HG03354 (cell line): Measurements from ENCODE around the gene REXO1.

Source experiments
- ATAC-seq: cut with Tn5 transposase; IDR thresholded peaks from one replicate; pipeline ENCODE4 v1.9.1; 2021; ENCODE audit warnings: mild to moderate bottlenecking; ENCODE audit not compliant: unreplicated experiment, poor library complexity, severe bottlenecking

REXO1 gene

GRCh38 chr19:1818549-1819195 is 29.6 kb downstream of the REXO1 start:
- ATAC-seq: no peak

DNA sequence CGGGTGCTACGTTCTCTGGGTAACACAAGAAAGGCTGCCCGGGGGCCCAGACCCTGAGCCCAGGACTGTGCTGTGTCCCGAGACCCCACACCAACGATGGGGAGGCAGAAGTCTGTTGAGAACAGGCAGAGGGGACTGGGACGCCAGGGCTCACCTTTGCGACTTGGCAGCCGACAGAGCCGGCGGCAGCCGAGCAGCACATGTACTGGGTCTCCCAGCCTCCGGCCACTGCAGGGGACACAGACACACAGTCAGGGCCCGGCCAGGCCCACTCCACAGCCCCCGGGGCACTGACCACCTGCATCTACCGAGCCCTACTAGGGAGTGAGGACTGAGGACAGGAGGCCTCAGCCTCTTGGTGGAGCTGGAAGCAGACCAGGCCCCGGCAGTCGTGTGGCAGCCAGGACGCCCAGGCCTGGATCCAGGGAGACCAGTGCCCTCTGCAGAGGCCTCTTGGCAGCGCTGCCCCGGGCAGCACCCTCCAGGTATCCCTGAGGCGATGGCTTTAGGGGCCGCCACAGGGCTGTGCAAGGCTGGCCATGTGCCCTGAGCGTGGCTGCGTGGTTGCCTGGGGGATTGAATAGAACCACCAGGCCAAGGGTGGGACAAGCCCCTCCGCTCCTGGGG is 30.6 kb downstream of the REXO1 start:
- no peak for ATAC-seq

DNA sequence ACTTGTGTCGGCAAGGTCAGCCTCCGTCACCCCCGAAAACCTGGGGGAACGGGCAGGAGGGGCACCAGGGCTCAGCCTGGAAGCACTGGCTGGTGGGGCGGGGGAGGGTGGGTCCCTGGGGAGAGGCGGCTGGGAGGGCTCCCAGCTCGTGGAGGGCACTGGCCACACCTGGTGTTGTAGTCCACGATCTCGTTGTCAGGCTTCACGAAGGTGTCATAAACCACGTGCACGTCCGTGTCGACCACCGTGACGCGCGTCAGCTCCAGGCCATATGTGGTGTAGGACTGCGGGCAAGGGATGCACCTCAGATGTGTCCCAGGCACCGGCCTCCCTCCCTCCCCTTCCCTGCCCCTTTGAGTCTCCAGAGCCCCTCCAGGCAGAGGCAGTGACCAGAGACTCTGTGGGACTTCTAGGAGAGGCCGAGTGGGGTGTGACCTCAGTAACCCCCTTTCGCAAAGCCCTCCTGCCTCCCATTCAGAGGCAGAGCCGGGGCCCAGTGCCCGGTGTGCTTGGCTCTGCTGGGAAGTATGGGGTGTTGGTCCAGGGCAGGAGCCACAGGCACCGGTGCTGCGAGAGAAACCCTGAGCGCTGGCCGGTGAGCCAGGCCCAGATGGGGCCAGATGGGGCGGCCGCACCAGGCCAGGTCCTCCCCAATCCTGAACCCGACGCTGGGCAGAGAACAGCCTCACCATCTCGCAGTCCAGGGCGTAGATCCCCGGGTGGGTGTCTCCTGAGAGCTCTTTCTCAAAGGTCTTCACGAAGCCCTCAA is 31.6 kb downstream of the REXO1 start:
- ATAC-seq: no peak

GRCh38 chr19:1815605-1816529 is 32.4 kb downstream of the REXO1 start:
- no peak for ATAC-seq

DNA sequence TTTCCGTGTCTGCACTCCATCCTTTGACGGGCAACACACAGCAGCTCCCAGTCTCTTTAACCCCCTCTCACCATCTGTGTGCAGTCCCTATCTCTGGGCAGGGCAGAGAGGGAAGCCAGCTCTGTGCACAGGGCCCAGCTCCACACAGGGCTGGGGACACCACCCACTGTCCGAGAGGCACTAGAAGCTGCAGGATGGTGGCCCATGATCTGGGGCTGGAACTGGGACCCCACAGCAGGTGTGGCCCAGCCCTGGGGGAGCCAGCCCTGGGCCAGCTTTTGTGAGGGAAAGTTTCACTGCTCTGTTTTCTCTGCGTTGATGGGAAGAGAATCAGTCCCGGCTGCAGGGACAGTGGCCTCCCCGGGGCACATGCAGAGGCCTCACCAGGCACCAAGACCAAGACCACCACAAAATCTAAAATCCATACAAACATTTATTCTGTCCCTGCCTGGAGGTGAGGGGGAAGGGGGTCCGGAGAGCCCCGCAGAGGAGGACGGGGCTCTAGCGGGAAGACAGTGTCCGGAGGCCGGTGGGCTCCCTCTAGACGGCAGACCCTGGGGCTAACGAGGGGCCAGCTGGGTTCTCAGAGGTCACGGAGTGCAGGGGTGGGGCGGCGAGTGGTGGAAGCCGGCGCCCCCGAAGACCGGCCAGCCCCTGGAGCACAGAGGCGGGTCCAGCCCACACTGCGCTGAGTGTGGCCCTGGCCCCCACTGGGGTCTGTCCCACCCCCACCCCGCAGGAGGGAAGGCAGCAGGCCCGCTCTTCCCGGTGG is 33.3 kb downstream of the REXO1 start:
- no peak for ATAC-seq

DNA sequence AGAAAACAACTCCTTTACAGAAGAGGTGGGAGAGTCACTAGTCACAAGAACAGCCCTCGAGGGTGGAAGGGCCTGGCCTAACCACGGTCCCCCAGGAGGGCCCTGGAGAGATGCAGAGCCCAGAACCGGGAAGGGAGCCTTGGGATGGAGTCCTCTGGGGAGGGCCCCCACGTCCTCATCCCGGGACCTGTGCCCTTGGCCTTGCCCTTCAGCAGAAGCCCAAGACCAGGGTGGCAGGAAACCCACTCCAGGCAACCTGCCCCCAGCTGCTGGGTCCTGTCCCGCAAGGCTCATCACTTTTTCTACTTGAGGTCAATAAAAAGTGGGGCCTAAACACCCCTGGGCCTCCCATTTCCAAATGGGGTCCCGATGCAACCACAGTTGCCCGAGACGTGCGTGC is 33.9 kb downstream of the REXO1 start:
- no peak for ATAC-seq

GRCh38 chr19:1813192-1814182 is 34.8 kb downstream of the REXO1 start:
- ATAC-seq: no peak

DNA sequence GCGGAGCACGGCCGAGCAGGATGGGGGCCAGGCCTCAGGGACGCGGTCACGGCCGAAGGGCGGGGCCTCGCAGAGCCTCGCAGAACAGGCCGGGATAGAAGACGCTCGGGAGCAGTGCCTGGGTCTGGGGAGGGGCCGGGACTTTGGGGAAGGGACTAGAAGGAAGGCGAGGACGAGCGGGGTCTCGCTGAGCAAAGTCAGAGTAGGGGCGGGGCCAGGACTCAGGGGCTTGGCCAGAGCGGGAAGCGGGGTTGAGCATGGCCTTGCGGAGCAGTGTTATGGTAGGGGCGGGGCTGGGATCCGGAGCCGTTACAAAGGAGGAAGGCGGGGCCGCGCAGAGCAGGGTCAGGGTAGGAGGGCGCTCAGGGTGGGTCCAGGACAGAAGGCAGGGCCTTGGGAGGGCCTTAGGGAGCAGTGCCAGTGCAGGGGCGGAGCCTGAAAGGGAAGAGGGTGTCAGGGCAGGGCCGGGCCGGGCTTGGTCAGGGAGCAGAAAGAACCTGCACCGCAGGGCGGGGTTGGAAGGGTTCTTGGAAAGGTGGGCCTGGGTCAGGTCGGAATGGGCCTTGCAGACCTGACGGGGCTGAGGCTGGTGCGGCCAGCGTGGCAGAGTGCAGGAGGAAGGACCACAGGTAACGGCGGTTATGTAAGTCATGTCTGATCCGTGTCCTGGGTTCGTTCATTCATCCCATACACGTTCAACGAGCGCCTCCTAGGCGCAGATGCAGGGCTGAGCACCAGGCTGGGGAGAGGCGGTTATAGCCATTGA is 35.7 kb downstream of the REXO1 start:
- ATAC-seq: peak; percentile 80

DNA sequence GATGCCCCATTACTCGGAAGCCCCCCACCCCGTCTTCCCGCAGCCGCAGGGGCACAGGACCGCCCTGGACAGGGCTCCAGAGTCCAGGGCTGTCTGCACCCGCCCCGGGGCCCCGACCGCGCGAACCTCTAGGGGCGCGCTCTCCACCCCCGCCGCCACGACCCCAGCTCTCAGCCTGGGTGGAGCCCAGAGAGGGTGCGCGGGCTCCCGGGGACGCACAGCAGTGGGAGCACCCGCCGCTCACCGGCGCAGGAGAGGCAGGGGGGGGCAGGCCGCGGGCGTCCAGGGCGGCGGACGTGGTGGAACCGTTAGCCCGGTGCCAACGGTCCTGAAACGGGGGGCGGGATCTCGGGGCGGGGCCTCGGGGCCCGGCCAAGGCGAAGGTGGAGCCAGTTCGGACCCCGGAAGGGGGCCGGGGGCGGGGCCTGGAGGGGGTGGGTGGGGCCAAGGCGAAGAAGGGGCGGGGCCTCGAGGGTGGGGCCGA is 36.3 kb downstream of the REXO1 start, which contains the start of gene ATP8B3:
ATP8B3 (minus strand) TSS at position 335 of the 484 bp plus-strand sequence. CDS start 540 bp downstream, outside the sequence.
- peak; percentile 15 for ATAC-seq

DNA sequence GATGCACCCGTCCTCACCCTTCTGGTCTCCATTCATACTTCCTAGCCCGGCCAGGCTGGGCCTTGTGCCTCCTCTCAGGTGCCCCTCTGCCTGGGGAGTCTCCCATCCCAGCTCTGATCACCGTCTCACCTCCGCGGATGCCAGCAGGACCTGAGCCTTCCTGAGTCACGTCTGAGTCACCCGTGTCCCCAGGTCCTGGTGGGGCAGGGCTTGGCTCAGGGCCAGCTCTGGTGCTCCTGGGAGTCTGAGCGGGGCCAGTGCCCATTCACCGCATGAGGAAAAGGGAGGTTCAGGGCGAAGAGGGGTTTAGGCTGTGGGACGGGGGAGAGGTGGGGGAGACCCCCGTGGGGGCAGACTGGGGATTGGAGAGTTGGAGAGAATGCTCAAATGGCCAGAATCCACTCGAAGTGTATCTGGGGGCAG is 36.8 kb downstream of the REXO1 start:
- no peak for ATAC-seq

GRCh38 chr19:1810439-1811160 is 37.7 kb downstream of the REXO1 start:
- ATAC-seq: no peak

DNA sequence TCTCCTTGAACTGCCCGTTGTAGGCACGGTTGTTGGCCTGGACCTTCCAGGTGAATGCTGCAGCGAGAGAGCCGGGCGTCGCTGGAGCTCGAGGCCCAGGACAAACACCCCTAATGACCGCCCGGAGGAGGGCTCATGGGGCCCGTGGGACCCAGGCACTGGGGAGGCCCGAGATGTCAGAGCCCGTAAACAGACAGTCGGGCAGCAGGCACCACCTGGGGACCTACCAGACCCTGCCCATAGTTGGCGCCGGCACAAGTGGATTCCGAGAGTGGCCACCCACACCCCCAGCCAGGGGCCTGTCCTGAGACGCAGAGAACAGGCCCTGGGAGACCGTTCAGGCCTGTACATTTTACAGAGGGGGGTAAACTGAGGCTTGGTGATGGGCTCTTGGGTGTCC is 38.6 kb downstream of the REXO1 start:
- no peak for ATAC-seq

DNA sequence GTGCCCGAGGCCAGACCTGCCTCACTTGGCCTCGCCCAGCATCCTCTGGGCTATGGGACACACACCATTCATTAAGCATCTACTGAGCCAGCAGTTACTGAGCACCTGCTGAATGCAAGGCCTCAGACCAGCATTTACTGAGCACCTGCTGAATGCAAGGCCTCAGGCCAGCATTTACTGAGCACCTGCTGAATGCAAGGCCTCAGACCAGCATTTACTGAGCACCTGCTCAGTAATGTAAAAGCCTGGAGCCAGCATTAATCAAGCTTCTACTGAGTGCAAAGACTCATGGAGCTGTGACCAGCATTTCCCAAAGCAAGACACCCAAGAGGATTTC is 39.9 kb downstream of the REXO1 start:
- no peak for ATAC-seq

DNA sequence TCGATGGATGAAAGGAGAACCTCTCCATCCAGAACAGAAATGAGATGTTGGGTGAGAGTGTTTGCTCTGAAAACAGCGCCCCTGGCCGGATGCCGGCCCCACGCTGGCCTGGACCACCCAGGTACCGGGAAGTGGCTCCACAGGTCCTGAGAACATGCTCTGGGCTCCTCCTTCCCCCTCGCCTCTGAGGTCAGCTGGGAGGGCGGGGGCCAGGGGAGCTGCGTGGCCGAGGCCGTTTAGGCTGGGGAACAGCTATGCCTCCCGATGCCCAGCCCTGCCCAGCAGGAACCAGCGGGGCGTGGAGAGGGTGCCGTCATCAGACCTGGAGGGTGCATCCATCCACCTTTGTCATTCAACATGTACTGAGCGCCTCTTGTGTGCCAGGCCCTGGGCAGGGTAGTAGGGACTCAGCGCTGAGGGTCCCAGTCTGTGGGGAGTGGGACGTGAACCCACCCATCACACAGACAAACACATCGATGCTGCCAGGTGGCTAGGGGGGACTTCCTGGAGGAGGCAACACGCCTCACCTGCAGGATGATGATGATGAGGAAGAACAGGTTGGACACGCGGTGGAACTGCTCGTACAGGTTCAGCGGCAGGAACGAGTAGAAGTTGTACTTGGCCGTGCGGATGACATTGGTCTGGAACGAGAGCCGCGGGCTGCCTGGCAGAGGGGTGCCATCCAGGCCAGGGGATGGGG is 40.4 kb downstream of the REXO1 start:
- no peak for ATAC-seq

DNA sequence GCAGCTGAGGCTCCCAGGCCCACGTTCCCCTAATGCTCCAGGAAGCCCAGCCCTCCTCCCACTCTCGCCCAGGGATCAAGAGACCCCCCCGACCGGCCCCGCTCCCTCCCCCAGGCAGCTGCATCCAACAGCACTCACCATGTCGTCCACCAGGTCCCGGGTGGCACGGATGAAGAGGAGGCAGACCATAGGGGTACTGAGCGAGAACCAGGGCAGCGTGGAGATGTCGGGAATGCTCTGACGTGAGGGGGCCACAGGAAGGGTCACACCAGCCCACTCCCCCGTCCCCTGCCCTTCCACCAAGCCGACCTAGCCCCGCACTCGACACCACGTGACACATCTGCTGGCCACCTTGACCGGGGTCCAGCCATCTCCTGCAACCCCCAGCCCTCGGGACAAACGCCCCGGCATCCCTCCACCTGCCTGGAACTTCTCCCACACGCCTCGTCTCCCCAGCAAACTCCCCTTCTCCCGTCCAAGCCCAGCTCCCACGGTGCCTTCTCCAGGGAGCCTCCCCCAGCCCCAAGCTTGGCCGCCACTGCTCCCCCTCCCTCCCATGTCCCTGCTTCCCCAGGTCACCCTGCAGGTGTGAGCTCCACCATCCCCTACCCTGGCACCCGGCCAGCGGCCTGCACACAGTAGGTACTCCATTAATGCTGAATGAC is 41.1 kb downstream of the REXO1 start:
- ATAC-seq: no peak
